OCI-LY7 (cell line): ENCODE results near the gene DERL3.

Experiments
- EZH2phosphoT487 ChIP-seq: fragments of 200-600 bp; sonication (generic); IDR thresholded peaks from 2 replicates; pipeline ENCODE4 v1.6.1; 2018; ENCODE audit warnings: low read depth, borderline replicate concordance, mild to moderate bottlenecking, mixed run types, antibody characterized with exemption, low read length, moderate library complexity, mixed read lengths
- TF ChIP-seq, protein P1 (sequence below): fragments of 200-600 bp; sonication (generic); conservative IDR thresholded peaks from 2 replicates; pipeline ENCODE4 v1.5.1; 2014; ENCODE audit warnings: mild to moderate bottlenecking, antibody characterized with exemption, low read length, moderate library complexity, mixed read lengths

DNA sequence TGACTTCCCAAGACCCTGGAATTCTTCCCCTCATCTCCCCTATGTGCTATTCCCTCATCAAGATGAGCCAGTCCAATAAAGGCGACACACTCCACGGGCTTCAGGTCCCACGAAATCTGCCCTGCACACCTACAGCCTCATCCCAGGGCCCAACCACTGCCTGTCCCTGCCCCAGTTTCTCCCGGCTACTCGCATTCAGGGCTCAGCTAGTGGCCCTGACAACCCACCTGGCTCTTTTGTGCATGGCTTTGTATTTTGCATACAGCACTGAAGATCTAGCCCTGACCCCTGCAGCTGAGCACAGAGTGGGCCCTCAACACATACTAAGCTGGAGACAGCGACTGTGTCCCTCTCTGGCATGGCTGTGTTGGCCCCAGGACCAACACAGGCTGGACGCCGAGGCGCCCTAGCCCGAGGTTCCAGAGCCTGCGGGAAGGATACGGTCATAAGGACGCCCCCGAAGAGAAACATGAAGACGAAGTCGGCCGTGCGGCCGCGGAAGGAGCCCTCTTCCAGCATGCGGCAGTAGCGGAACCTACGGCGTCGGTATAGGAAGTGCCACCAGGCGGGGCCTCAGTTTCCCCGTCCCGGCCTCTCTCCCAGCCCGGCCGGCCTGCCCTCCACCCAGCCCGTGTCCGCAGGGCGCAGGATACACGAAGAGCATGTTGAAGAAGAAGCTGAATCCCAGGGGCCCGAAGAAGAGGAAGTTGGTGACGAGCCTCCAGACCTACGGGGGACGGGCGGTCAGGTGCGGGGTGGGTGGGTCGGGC is 710 bp downstream of the DERL3 start:
- no peak for TF ChIP-seq EZH2phosphoT487
- TF ChIP-seq, protein P1, sequence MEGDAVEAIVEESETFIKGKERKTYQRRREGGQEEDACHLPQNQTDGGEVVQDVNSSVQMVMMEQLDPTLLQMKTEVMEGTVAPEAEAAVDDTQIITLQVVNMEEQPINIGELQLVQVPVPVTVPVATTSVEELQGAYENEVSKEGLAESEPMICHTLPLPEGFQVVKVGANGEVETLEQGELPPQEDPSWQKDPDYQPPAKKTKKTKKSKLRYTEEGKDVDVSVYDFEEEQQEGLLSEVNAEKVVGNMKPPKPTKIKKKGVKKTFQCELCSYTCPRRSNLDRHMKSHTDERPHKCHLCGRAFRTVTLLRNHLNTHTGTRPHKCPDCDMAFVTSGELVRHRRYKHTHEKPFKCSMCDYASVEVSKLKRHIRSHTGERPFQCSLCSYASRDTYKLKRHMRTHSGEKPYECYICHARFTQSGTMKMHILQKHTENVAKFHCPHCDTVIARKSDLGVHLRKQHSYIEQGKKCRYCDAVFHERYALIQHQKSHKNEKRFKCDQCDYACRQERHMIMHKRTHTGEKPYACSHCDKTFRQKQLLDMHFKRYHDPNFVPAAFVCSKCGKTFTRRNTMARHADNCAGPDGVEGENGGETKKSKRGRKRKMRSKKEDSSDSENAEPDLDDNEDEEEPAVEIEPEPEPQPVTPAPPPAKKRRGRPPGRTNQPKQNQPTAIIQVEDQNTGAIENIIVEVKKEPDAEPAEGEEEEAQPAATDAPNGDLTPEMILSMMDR = 0 out of 2 replicates have a peak, but pooled peaks have one; percentile 16
